ENCODE data around the gene CAMTA1. TPM values are rescaled to one million over a fixed set of nuclear protein-coding genes. Genes with fewer than 3 reads are reported as not detected.

CAMTA1 gene
- total RNA-seq, 1 donor from 2014 or later = 81.6 TPM

GRCh38 chr1:7680207-7680954 lies 895.1 kb downstream of the CAMTA1 start:
- no peak overlapping the region for H3K27ac Mint-ChIP-seq (ENCODE audit: unreplicated experiment)
- H3K27me3 Mint-ChIP-seq (ENCODE audit: unreplicated experiment) = peaks cover 3% of the 10 kb centered on the region
- no peaks in the 10 kb centered on the region for H3K9me3 Mint-ChIP-seq (ENCODE audit: unreplicated experiment)
- TF ChIP-seq, protein P1, sequence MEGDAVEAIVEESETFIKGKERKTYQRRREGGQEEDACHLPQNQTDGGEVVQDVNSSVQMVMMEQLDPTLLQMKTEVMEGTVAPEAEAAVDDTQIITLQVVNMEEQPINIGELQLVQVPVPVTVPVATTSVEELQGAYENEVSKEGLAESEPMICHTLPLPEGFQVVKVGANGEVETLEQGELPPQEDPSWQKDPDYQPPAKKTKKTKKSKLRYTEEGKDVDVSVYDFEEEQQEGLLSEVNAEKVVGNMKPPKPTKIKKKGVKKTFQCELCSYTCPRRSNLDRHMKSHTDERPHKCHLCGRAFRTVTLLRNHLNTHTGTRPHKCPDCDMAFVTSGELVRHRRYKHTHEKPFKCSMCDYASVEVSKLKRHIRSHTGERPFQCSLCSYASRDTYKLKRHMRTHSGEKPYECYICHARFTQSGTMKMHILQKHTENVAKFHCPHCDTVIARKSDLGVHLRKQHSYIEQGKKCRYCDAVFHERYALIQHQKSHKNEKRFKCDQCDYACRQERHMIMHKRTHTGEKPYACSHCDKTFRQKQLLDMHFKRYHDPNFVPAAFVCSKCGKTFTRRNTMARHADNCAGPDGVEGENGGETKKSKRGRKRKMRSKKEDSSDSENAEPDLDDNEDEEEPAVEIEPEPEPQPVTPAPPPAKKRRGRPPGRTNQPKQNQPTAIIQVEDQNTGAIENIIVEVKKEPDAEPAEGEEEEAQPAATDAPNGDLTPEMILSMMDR (IDR thresholded peaks at IDR 0.05) = no peak
- H3K4me3 Mint-ChIP-seq (ENCODE audit: unreplicated experiment) = peak overlapping the region; percentile 77
- no peak for DNase-seq (ENCODE audit: extremely low spot score, unreplicated experiment)
- H3K36me3 Mint-ChIP-seq (ENCODE audit: unreplicated experiment) = no peaks in the 10 kb centered on the region
- no peaks in the 10 kb centered on the region for H3K4me1 Mint-ChIP-seq (ENCODE audit: unreplicated experiment)

GRCh38 chr1:7680955-7681268 lies 895.7 kb downstream of the CAMTA1 start:
- TF ChIP-seq, protein P1 (IDR thresholded peaks at IDR 0.05) = no peak
- peak overlapping the region; percentile 76 for H3K4me3 Mint-ChIP-seq (ENCODE audit: unreplicated experiment)
- peaks cover 5% of the 10 kb centered on the region for H3K27me3 Mint-ChIP-seq (ENCODE audit: unreplicated experiment)
- H3K4me1 Mint-ChIP-seq (ENCODE audit: unreplicated experiment) = no peaks in the 10 kb centered on the region
- H3K9me3 Mint-ChIP-seq (ENCODE audit: unreplicated experiment) = no peaks in the 10 kb centered on the region
- no peak for DNase-seq (ENCODE audit: extremely low spot score, unreplicated experiment)
- no peaks in the 10 kb centered on the region for H3K36me3 Mint-ChIP-seq (ENCODE audit: unreplicated experiment)
- H3K27ac Mint-ChIP-seq (ENCODE audit: unreplicated experiment) = no peak overlapping the region

DNA sequence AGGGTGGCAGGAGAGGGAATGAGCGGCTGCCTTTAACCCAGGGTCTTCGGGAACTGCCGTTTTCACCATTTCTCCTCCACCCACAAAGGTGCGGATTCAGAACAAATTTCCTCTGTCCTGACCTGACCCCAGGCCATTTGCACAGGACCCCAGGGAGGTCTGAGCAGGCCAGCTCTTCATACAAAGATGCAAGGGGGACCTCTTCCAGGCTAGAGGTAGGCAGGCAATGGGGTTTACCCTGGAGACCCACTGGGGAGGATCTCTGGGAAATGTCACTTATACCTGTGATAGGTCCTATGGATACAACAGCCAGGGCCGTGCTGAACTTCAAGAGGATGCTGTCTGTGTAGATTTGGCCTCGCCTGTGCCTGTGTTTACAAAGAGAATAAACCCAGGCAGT lies 896.1 kb downstream of the CAMTA1 start:
- H3K36me3 Mint-ChIP-seq (ENCODE audit: unreplicated experiment) = no peaks in the 10 kb centered on the region
- H3K4me3 Mint-ChIP-seq (ENCODE audit: unreplicated experiment) = peak overlapping the region; percentile 76
- DNase-seq (ENCODE audit: extremely low spot score, unreplicated experiment) = no peak
- TF ChIP-seq, protein P1 (IDR thresholded peaks at IDR 0.05) = no peak
- peaks cover 8% of the 10 kb centered on the region for H3K27me3 Mint-ChIP-seq (ENCODE audit: unreplicated experiment)
- no peaks in the 10 kb centered on the region for H3K4me1 Mint-ChIP-seq (ENCODE audit: unreplicated experiment)
- no peak overlapping the region for H3K27ac Mint-ChIP-seq (ENCODE audit: unreplicated experiment)
- H3K9me3 Mint-ChIP-seq (ENCODE audit: unreplicated experiment) = no peaks in the 10 kb centered on the region

DNA sequence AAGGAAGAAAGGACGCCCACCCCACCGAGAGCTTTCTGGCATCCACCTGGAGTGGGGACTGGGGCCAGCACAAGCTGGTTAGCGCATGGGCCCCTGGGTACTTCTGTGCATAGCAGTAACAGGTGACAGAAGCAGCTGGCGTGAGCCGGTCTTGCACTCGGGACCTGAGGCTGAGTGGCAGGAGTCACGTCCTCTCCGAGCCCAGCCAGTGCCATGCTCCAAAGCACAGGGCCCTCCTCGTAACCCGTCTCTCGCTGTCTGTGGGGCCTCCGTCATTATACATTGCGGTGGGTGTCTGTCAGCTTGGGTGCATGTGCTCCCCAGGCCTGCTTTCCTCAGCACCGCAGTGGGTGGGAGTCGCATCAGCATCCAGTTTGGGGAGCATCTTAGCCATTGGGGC lies 898.3 kb downstream of the CAMTA1 start:
- TF ChIP-seq, protein P1 (IDR thresholded peaks at IDR 0.05) = no peak
- Mint-ChIP-seq H3K4me3 (ENCODE audit: unreplicated experiment) (no peak overlapping the region), H3K27me3 (ENCODE audit: unreplicated experiment) (peaks cover 17% of the 10 kb centered on the region), H3K9me3 (ENCODE audit: unreplicated experiment) (no peaks in the 10 kb centered on the region), H3K36me3 (ENCODE audit: unreplicated experiment) (no peaks in the 10 kb centered on the region), H3K27ac (ENCODE audit: unreplicated experiment) (no peak overlapping the region), H3K4me1 (ENCODE audit: unreplicated experiment) (no peaks in the 10 kb centered on the region)
- no peak for DNase-seq (ENCODE audit: extremely low spot score, unreplicated experiment)

GRCh38 chr1:7684132-7684531 lies 898.9 kb downstream of the CAMTA1 start:
- H3K27ac Mint-ChIP-seq (ENCODE audit: unreplicated experiment) = no peak overlapping the region
- no peaks in the 10 kb centered on the region for H3K9me3 Mint-ChIP-seq (ENCODE audit: unreplicated experiment)
- DNase-seq (ENCODE audit: extremely low spot score, unreplicated experiment) = no peak
- peaks cover 19% of the 10 kb centered on the region for H3K27me3 Mint-ChIP-seq (ENCODE audit: unreplicated experiment)
- H3K36me3 Mint-ChIP-seq (ENCODE audit: unreplicated experiment) = no peaks in the 10 kb centered on the region
- no peak overlapping the region for H3K4me3 Mint-ChIP-seq (ENCODE audit: unreplicated experiment)
- no peaks in the 10 kb centered on the region for H3K4me1 Mint-ChIP-seq (ENCODE audit: unreplicated experiment)
- TF ChIP-seq, protein P1 (IDR thresholded peaks at IDR 0.05) = no peak
